ENCODE data around the gene THOC2. TPM values are rescaled to one million over a fixed set of nuclear protein-coding genes. Genes with fewer than 3 reads are reported as not detected.
"Not testable (repeated sequence)": the region's sequence is repeated elsewhere in the genome, so short reads cannot be mapped to it uniquely, and the experiment has no call there.

The THOC2 gene
- total RNA-seq, 1 donor: 96.7 TPM

GRCh38 chrX:123740536-123740935 is 7.7 kb upstream of the THOC2 start:
- DNase-seq (ENCODE audit: low read depth): no peak
- no peak overlapping the region for H3K4me3 ChIP-seq (ENCODE audit: low read depth, low read length)
- TF ChIP-seq CTCF (IDR thresholded peaks at IDR 0.05; ENCODE audit: insufficient read depth, low read length): no peak

DNA sequence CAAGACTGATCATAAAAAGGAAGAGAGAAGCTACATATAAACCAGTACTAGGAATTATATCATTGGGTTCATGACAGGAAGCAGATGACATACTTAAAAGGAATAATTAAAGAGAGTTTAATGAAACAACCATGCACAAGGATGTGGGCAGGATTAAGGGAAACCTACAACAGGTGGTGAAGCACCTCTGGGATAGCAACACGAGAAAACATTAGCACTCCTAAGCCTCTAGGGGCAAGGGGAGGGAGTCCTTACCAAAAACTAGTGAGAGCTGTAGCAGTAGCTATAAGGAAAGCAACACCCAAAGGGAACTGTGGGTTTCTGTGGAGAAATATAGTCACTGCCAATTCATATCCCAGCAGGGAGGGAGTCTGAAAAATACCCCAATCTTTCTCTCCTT is 7.2 kb upstream of the THOC2 start:
- DNase-seq (ENCODE audit: low read depth): no peak

GRCh38 chrX:123739474-123739873 is 6.6 kb upstream of the THOC2 start:
- no peak overlapping the region for H3K4me3 ChIP-seq (ENCODE audit: low read depth, low read length)
- TF ChIP-seq CTCF (IDR thresholded peaks at IDR 0.05; ENCODE audit: insufficient read depth, low read length): no peak
- DNase-seq (ENCODE audit: low read depth): no peak

More for the DNA sequence above, 7.2 kb upstream of the THOC2 start:
- no peak overlapping the region for H3K4me3 ChIP-seq (ENCODE audit: low read depth, low read length)
- TF ChIP-seq CTCF (IDR thresholded peaks at IDR 0.05; ENCODE audit: insufficient read depth, low read length): no peak

DNA sequence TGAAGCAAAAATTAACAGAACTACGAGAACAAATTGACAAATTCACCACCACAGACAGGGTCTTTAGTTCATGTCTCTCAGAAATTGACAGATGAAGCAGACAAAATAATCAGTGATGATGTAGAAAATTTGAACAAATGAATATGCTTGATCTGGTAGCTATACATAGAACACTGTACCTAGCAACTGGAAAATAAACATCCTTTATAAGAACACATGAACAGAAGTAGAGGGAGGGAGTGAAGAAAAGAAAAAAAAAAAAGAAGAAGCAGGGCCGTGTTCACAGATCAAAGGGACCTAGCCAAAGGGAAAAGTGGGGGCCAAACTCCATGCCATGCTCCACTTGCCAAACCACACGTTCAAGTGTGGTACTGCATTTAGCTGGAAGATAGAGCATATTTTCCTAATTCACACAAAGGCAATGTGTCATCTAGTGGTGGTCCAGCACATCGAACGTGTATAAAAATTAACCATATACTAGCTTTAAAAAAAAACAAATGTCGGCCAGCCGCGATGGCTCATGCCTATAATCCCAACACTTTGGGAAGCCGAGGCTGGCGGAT is 5.6 kb upstream of the THOC2 start:
- no peak for TF ChIP-seq CTCF (IDR thresholded peaks at IDR 0.05; ENCODE audit: insufficient read depth, low read length)
- no peak overlapping the region for H3K4me3 ChIP-seq (ENCODE audit: low read depth, low read length)
- DNase-seq (ENCODE audit: low read depth): no peak

DNA sequence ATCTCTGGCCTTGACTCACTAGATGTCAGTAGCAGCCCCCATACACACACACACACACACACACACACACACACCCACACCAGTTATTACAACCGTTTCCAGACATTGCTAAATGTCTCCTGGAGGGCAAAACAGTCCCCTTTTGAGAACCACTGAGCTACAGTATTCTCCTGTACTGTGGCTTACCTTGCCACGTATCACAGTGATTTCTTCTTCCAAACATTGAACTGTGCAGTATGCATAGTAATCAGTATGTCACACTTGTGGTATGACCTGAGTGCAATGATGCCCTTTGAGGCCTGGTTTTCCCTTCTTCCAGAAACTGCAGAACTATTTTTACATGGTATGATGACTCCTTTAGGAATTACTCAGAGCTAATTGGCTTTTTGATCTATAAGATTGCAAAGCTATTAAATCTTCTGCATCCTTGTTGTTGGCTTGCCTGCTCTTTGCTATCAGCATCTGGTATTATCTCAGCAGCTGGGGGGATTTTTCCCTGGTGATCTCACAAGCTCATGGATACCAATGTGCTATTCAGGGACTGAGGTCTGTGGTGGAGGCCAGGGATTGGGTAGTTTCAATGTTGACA is 3.6 kb upstream of the THOC2 start:
- peak; percentile 71 for DNase-seq (ENCODE audit: low read depth)

GRCh38 chrX:123735137-123735536 is 2.3 kb upstream of the THOC2 start:
- not testable (repeated sequence) for DNase-seq (ENCODE audit: low read depth); H3K4me3 ChIP-seq (ENCODE audit: low read depth, low read length)

More for the DNA sequence above, 3.6 kb upstream of the THOC2 start:
- no peak for TF ChIP-seq CTCF (IDR thresholded peaks at IDR 0.05; ENCODE audit: insufficient read depth, low read length)
- H3K4me3 ChIP-seq (ENCODE audit: low read depth, low read length): no peak overlapping the region

GRCh38 chrX:123734079-123734478 is 1.2 kb upstream of the THOC2 start:
- not testable (repeated sequence) for H3K4me3 ChIP-seq (ENCODE audit: low read depth, low read length); DNase-seq (ENCODE audit: low read depth)
